NT2/D1 (cell line): ENCODE data around the gene PIGU.

ENCODE experiments used
- DNase-seq: peaks from one replicate; pipeline ENCODE4 v3.0.0-alpha.2; 2011; ENCODE audit warnings: low read depth, low spot score
- H3K27me3 ChIP-seq: 2 replicates; pipeline ENCODE4 v1.6.0; 2011; ENCODE audit warnings: mild to moderate bottlenecking; ENCODE audit not compliant: insufficient read length, insufficient read depth
- H3K36me3 ChIP-seq: 2 replicates; pipeline ENCODE4 v1.6.1; 2011; ENCODE audit warnings: mild to moderate bottlenecking, low read length, mixed read lengths; ENCODE audit not compliant: insufficient read depth, insufficient read length
- H3K4me1 ChIP-seq: 2 replicates; pipeline ENCODE4 v1.5.1; 2011; ENCODE audit not compliant: insufficient read depth, insufficient read length
- H3K4me3 ChIP-seq: 2 replicates; pipeline ENCODE4 v1.5.1; 2011; ENCODE audit warnings: low read depth; ENCODE audit not compliant: insufficient read length
- H3K9ac ChIP-seq: 2 replicates; pipeline ENCODE4 v1.6.0; 2011; ENCODE audit warnings: low read depth; ENCODE audit not compliant: insufficient read length
- H3K9me3 ChIP-seq: 2 replicates; pipeline ENCODE4 v1.5.1; 2011; ENCODE audit warnings: mild to moderate bottlenecking, low read length; ENCODE audit not compliant: insufficient read depth
- SUZ12 ChIP-seq: IDR thresholded peaks from 2 replicates; pipeline ENCODE4 v1.6.1; 2011; ENCODE audit not compliant: insufficient read length, insufficient read depth; ENCODE audit errors: extremely low read depth
- YY1 ChIP-seq: IDR thresholded peaks from 2 replicates; pipeline ENCODE4 v1.6.1; 2011; ENCODE audit not compliant: insufficient read length, insufficient read depth
- ZNF274 ChIP-seq: IDR thresholded peaks from 2 replicates; pipeline ENCODE4 v1.6.1; 2011; ENCODE audit warnings: mild to moderate bottlenecking, low read depth, low read length

Gene PIGU

DNA sequence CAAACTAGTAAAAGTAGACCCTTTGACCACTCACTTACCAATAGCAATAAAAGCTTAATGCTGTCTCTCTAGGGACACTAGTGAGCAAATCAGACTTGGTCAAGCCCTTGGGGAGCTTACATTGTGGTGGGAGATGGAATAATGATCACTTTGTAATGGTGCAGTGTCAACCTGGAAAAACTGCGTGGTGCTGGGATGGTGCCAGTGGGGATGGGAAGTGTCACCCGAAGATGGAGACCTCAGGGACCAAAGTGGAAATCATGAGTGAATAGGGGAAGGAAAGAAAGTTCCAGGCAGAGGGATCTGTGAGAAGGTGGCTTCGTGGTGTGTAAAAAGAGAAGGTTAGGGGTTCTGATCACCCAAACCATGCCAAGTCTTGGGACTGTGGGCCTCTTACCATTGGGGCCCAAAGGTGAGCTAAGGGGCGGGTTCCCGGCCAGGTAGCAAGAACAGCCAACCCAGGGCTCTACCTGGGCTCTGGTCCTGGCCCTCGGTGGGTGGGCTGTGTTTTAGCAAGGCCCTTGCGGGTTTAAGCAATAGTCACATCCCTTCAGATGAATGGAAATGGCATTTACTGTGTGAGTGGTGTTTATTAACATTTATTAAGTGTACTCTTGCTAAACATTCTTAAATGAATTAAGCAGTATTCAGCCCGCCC is 145.2 kb downstream of the PIGU start:
- H3K36me3 ChIP-seq: peaks cover 88% of the 10 kb centered on the region
- DNase-seq: no peak
- no peaks in the 10 kb centered on the region for H3K4me1 ChIP-seq
- H3K9ac ChIP-seq: no peak overlapping the region
- no peaks in the 10 kb centered on the region for H3K27me3 ChIP-seq
- no peaks in the 10 kb centered on the region for H3K9me3 ChIP-seq
- no peak for TF ChIP-seq ZNF274
- no peak for TF ChIP-seq YY1
- no peak for TF ChIP-seq SUZ12
- H3K4me3 ChIP-seq: no peak overlapping the region

- H3K9me3 ChIP-seq: no peaks in the 10 kb centered on the region
- no peak overlapping the region for H3K9ac ChIP-seq
- DNase-seq: no peak
- H3K36me3 ChIP-seq: peaks cover 86% of the 10 kb centered on the region
- H3K4me1 ChIP-seq: peaks cover 6% of the 10 kb centered on the region
- no peaks in the 10 kb centered on the region for H3K27me3 ChIP-seq
- H3K4me3 ChIP-seq: no peak overlapping the region
- TF ChIP-seq SUZ12: no peak
- TF ChIP-seq ZNF274: no peak
- no peak for TF ChIP-seq YY1
Measured at GRCh38 chr20:34530342-34530741, 146.6 kb downstream of the PIGU start.

- Histone ChIP-seq H3K4me1 (peaks cover 6% of the 10 kb centered on the region), H3K9ac (no peak overlapping the region), H3K9me3 (no peaks in the 10 kb centered on the region), H3K36me3 (peaks cover 80% of the 10 kb centered on the region), H3K4me3 (no peak overlapping the region), H3K27me3 (no peaks in the 10 kb centered on the region)
- TF ChIP-seq SUZ12 (no peak), YY1 (no peak), ZNF274 (no peak)
- no peak for DNase-seq
Measured at GRCh38 chr20:34529742-34530141, 147.2 kb downstream of the PIGU start.

GRCh38 chr20:34528921-34529297 is 148.0 kb downstream of the PIGU start:
- H3K4me1 ChIP-seq: peaks cover 6% of the 10 kb centered on the region
- no peaks in the 10 kb centered on the region for H3K27me3 ChIP-seq
- TF ChIP-seq ZNF274 (no peak), SUZ12 (no peak), YY1 (no peak)
- H3K9me3 ChIP-seq: no peaks in the 10 kb centered on the region
- peaks cover 75% of the 10 kb centered on the region for H3K36me3 ChIP-seq
- H3K9ac ChIP-seq: no peak overlapping the region
- no peak for DNase-seq
- no peak overlapping the region for H3K4me3 ChIP-seq

DNA sequence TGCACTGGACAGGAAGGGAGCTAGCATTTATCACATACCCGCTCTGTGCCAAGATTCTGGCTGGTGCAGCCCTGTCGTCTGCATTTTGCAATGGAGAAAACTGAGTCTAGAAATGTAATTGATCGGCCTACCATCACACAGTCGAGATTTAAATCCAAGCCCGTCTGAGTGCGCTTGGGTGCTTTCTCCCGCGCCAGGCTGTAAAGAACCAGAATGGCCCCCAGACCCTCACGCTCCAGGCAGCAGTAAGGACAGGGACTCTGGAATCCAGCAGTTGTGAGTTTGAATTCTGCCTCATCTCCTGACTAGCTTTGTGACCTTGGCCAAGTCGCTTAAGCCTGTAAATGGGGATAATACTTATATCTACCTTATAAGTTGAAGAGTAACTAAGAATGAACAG is 149.9 kb downstream of the PIGU start:
- Histone ChIP-seq H3K4me3 (no peak overlapping the region), H3K27me3 (no peaks in the 10 kb centered on the region), H3K9me3 (no peaks in the 10 kb centered on the region), H3K9ac (no peak overlapping the region), H3K4me1 (peaks cover 11% of the 10 kb centered on the region), H3K36me3 (peaks cover 73% of the 10 kb centered on the region)
- no peak for TF ChIP-seq ZNF274
- TF ChIP-seq YY1: no peak
- TF ChIP-seq SUZ12: no peak
- no peak for DNase-seq

GRCh38 chr20:34526466-34526865 is 150.4 kb downstream of the PIGU start:
- TF ChIP-seq SUZ12 (no peak), YY1 (no peak), ZNF274 (no peak)
- DNase-seq: no peak
- peaks cover 11% of the 10 kb centered on the region for H3K4me1 ChIP-seq
- H3K9me3 ChIP-seq: no peaks in the 10 kb centered on the region
- H3K27me3 ChIP-seq: no peaks in the 10 kb centered on the region
- peaks cover 73% of the 10 kb centered on the region for H3K36me3 ChIP-seq
- H3K4me3 ChIP-seq: no peak overlapping the region
- H3K9ac ChIP-seq: no peak overlapping the region

GRCh38 chr20:34525709-34526416 is 151.0 kb downstream of the PIGU start:
- H3K4me3 ChIP-seq: no peak overlapping the region
- DNase-seq: no peak
- peaks cover 11% of the 10 kb centered on the region for H3K4me1 ChIP-seq
- no peak overlapping the region for H3K9ac ChIP-seq
- no peaks in the 10 kb centered on the region for H3K9me3 ChIP-seq
- no peak for TF ChIP-seq SUZ12
- no peak for TF ChIP-seq ZNF274
- no peak for TF ChIP-seq YY1
- H3K36me3 ChIP-seq: peaks cover 68% of the 10 kb centered on the region
- H3K27me3 ChIP-seq: no peaks in the 10 kb centered on the region
